ENCODE measurements around the gene LCN10.

DNA sequence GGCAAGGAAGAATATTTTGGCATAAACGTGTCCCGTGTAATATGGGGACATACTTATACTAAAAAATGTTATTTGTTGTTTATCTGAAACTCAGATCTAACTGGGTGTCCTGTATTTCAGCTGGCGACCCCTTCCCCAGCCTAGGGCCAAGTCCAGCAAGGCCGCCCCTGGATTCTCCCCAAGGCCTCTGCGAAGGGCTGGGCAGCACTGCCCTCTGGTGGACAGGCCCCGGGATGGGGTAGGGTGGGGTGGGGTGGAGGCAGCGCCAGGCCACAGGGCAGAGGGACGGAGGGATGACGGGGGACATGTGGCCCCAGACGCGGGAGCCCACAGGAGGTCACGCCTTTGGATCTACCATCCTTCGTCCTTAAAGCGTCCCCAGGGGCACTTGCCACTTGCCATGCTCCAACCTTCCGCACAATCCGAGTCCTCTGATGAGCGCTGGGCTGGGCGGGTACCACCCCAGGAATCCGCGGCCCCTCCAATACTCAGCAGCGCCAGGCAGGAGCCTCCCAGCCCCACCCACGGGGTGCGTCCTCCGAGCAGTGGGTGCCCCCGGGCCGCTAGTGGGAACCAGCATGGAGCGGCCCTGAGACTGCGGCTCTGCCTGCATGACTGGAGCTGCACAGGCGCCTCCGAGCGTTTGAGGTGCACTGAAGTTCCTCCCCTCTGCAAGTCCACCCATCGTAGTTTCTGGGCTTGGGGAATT lies 48.4 kb downstream of the LCN10 start:
- TF ChIP-seq, protein P1, sequence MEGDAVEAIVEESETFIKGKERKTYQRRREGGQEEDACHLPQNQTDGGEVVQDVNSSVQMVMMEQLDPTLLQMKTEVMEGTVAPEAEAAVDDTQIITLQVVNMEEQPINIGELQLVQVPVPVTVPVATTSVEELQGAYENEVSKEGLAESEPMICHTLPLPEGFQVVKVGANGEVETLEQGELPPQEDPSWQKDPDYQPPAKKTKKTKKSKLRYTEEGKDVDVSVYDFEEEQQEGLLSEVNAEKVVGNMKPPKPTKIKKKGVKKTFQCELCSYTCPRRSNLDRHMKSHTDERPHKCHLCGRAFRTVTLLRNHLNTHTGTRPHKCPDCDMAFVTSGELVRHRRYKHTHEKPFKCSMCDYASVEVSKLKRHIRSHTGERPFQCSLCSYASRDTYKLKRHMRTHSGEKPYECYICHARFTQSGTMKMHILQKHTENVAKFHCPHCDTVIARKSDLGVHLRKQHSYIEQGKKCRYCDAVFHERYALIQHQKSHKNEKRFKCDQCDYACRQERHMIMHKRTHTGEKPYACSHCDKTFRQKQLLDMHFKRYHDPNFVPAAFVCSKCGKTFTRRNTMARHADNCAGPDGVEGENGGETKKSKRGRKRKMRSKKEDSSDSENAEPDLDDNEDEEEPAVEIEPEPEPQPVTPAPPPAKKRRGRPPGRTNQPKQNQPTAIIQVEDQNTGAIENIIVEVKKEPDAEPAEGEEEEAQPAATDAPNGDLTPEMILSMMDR (IDR thresholded peaks at IDR 0.05; ENCODE audit: low read depth, low read length), result peak; percentile 58
- no peak for TF ChIP-seq EZH2phosphoT487 (IDR thresholded peaks at IDR 0.05; ENCODE audit: low read depth)

Data from OCI-LY3 (cell line).